Gastroesophageal sphincter (tissue), 3 donors: Measurements from ENCODE around the gene GRIK3.

ENCODE experiments used
- CTCF ChIP-seq, 4 experiments: fragments of 200-600 bp in 2 of 4; fragments of 450-650 bp in 2 of 4; sonication (generic) in 1 of 4; IDR thresholded peaks; one replicate each; pipeline ENCODE4 v1.5.1; 2017 to 2019; ENCODE audit warnings: antibody characterized with exemption in 4 of 4, mild to moderate bottlenecking in 2 of 4, moderate library complexity in 2 of 4
- POLR2A ChIP-seq, 2 donors: fragments of 450-650 bp; IDR thresholded peaks; one replicate each; pipeline ENCODE4 v1.6.1; 2017; ENCODE audit warnings: antibody characterized with exemption in 2 of 2, mild to moderate bottlenecking in 2 of 2, moderate library complexity in 1 of 2

DNA sequence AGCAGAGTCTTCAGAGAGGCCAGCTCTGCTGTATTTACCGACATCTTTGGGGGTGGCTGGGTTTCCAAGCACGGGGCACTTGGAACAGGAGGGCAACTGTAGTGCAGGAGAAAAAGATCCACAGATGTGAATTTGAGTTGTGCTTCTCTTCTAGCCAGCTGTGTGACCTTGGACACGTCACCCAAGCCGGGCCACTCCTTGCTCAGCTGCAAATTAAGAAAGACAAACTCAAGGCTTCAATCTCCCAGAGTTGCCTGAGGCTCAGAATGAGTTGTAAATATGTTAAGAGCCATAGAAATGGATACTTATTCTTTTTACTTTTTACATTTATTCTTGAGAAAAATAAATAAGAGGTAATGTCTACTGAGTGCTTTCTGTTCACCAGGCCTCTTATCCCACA is 24.3 kb downstream of the GRIK3 start:
- TF ChIP-seq POLR2A (IDR thresholded peaks at IDR 0.05), result no peak
- no peak for TF ChIP-seq CTCF (IDR thresholded peaks at IDR 0.05)
